COLO668 (cell line): ENCODE measurements around the gene ANK3.

Source experiments
- DNase-seq: peaks from one replicate; lab custom pipeline; 2025; ENCODE audit not compliant: unreplicated experiment; lab: John Stamatoyannopoulos, UW

ANK3 gene

DNA sequence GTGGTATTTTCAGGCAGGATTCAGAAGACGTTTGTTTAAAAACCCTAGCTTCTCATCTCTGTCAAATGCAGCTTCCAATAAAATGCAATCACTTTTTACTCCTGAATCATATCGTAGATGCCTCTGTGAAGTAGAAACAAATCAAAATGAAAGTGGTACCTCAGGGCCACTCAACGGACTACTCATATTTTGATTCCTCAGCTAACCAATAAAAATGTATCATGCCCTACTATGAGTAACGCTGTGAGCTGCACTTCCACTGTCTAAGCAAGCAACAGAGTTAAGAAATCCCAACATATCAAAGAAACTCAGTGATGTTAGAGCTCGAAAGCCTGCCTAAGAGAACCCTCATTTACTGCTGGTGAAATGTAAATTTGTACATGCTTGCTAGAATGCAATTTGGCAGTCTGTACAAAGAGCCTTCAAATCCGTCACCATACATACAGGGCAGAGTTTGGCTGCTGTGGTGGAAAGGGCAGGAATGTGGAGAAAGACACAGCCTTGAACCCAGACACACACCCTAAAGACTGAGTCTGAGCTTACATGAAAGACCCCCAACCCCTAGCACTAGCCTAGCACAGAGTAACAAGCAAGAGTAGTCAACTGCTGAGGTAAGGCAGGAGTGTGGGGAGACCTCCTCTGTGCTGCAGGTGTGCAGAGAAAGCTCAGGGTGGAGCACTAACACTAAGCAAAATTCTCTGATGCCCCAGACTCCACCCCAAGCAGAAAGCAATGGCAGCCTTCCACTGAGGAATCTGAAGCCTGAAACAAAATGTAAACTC lies 151.5 kb downstream of the ANK3 start:
- DNase-seq = no peak

DNA sequence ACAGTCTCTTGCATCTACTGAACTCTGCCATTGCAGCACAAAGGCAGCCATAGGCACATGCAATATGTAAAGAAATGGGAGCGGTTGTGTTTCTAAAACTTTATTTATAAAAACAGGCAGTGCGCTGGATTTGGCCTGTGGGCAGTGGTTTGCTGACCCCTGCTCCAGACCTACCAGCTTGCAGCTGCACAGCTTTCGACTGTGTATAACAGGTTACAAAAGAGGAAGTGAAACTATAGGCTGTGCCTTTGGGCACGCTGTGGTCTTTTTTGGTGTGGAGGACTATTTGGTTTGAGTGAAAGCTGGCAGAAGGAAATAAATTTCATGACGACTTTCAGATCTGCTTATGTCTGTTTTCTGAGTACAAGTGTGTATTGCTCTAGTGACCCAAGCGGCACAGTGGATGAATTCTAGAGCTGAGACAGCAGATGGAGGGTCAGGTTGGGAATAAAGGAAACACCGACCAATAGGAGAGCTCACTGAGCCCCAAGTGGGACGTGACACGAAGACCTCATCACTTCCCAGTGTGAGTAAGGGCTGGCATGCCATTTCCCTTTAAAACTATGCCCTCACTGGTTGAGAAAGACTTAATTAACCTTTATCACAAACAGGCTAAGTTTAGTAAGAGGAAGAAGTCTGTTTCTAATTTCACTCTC lies 152.7 kb downstream of the ANK3 start:
- DNase-seq = no peak

- no peak for DNase-seq
Measured at GRCh38 chr10:60235001-60235400, 154.7 kb downstream of the ANK3 start.

DNA sequence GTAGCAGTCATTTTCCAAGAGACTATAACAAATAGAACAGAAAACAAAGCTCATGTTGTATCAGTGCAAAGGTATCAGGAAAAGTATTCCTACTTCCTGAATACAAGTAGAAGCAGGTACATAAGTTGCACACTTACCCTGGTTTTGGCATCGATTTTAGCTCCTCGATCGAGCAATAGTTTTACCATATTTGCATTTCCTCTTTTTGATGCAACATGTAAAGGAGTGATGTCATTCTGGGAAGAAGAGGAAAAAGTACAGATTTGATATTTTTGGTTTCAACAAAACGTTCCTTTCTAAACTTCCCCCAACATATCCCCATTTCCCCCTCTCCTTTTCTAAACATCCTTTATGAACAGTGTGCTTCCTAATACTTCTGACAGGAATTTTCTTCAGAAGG lies 155.1 kb downstream of the ANK3 start:
- no peak for DNase-seq

- no peak for DNase-seq
Measured at GRCh38 chr10:60230892-60231291, 158.8 kb downstream of the ANK3 start.

GRCh38 chr10:60224066-60224705 lies 165.5 kb downstream of the ANK3 start:
- no peak for DNase-seq

DNA sequence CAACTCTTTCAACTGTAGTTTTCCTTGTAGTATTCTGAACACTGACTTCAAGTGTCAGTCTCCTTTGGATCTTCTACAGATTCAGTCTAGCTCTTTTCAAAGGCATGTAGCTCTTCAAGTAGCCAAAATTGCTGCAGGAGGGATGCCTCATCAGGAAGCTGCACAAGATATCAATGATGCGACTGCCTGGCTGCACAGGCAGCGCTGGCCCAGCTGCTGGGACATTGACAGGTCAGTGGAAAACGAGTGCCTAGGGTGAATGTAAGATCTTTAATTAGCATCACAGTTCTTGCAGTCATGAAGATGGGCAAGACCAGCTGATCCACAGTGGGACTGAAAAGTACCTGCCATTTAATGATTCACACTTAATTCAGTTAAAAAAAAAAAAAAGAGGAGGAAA lies 167.6 kb downstream of the ANK3 start:
- no peak for DNase-seq

DNA sequence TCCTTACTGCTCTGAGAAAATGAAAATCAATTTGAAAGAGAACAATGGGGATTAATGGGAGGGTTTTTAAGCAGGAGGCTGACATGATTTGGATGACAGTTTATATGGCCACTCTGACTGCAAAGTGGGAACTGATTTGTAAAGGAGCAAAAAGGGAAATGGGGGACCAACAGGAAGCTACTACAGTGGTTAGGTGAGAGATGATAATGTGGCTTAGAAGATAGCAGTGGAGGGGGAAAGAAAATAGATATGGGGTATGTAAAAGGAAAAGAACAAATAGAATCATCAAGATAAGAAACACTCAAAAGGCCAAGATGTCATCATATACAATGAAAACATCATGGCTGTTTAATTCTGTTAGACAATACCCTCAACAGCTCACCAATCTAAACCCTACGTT lies 177.5 kb downstream of the ANK3 start:
- DNase-seq = no peak

DNA sequence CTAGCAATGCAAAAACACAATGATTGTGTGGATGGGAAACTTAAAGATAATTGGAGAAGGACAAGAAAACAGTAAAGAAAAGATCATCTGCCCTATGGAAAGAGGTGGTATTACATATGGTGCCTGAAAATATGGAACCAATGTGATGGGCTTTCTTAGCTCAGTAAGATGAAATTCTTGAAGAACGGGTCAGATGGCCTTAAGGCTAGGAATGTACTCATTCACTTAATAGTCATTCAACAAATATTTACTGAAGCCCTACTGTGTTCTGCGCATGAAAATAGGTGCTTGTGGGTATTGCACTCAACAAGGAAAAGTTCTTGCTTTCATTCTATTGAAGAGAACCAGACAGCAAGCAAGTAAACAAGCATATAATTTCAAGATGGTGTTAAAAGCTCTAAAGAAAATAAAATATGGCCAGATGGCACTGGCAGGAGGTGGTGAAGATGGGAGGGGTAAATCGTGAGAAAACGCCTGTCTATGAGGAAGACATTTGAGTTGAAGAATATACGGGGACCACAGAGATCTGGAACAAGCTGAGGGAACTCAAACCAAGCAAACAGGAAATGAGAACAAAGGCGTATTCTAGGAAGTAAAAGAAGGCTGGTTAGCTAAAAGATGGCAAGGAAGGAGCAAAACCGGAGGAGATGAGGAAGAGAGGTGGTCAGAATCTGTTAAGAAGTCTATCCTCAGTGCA lies 179.7 kb downstream of the ANK3 start:
- DNase-seq = no peak

- no peak for DNase-seq
Measured at GRCh38 chr10:60208676-60209269, 180.9 kb downstream of the ANK3 start.

DNA sequence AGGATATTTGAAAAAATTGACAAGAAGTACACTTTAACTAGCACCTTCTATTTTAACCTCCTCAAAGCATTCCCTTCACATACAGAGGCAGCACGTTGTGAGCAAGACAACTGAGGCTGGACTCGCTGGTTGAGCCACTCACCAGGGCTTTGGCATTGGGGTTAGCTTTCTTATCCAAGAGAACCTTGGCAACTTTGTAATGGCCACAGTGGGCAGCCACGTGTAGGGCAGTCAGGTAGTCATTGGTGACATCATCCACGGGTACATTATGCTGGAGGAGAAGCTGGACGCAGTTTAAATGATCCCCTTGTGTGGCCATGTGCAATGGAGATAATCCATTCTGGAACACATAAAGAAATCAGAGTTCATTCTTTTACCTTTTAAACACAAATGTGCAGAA lies 181.8 kb downstream of the ANK3 start:
- DNase-seq = no peak

GRCh38 chr10:60206735-60207134 lies 182.9 kb downstream of the ANK3 start:
- DNase-seq = no peak

- no peak for DNase-seq
Measured at GRCh38 chr10:60205741-60206140, 183.9 kb downstream of the ANK3 start.

DNA sequence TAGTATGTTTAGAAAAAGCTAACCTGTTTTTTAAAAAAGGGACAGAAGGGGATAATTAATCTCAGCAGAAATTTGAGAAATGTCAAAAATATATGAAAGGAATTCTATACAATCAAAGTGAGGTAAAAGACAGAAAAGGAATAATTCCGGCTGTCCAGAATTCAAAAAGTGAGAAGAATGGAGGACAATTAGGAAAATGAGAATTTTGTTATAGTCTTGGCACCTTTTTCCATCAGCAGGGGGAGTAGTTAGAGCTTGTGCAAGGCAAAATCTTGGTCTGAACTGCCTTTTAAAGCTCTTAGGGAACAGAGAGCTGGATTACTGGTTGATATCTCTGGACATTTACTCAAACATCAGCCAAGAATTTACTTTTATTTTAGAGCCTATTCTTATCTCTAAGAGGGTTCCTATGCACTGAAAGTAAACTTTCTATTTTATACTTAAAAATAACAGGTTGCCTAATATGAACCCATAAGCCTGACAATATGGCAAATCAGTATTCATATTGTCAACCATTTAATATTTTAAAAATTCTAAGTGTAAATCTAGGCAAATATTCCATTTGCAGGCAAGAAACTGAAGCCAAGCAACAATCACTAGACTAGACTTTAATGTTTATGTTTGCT lies 185.6 kb downstream of the ANK3 start:
- DNase-seq = no peak

- no peak for DNase-seq
Measured at GRCh38 chr10:60200682-60201053, 189.0 kb downstream of the ANK3 start.

DNA sequence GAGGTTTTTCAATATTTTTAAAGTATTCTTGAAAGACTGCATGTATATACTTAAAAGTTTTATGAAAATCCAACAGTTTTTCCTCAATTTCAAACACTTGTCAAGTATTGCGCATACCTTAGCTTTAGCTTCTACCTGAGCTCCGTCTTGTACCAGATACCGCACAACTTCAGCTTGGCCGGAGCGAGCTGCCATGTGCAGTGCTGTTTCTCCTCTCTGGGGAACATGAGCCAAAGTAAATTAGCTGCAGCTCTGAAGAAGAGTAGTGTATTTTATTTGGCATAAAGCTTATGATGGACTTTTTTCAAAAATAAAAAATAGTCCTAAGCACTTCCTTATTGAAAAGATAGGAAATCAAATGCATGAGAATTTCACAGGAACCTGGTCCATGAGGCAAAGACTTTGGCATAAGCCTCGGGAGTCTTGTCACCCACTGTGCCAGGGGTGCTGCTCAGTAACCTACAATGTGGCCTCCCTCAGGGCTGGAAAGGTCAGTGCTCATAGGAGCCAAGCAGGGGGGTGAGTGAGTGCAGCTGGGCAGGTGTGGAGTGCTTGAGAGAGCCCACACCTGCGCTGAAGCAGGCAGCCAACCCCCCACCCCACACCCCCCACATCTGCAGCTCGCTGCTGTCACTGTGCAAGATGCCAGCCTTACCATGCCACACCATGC lies 189.5 kb downstream of the ANK3 start:
- DNase-seq = no peak

GRCh38 chr10:60197206-60197605 lies 192.5 kb downstream of the ANK3 start:
- no peak for DNase-seq

GRCh38 chr10:60194421-60194820 lies 195.3 kb downstream of the ANK3 start:
- no peak for DNase-seq

- DNase-seq = no peak
Measured at GRCh38 chr10:60192946-60193345, 196.7 kb downstream of the ANK3 start.

DNA sequence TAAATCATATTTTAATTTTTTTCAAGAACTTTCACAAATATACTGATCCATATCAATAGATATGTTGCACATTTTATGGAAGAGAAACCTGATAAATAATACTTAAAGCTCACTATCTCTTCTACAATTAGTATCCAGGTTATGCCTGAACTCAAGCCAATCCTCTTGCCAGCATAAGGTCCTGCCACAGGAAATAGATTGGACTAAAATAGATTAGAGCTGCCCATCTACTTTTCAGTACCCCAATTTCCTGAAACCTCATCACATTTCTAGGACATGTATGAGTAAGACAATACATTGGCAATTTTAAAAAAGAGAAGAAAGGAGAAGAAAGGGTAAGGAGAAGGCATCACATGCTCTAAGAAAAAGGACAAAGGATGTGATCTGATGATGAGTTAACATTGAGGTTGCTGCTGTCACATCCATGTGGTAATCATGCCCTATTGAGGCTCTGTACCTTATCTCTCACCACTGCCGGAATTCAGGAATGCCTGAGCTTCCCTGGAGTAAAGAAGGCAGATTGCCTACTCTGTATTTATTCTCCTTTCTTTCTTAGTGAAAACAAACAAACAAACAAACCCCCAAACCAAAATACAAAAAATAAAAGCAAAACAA lies 199.7 kb downstream of the ANK3 start:
- DNase-seq = no peak
